ENCODE results near the gene CHST11.

The CHST11 gene

GRCh38 chr12:104482113-104482512 is 25.4 kb downstream of the CHST11 start:
- DNase-seq (ENCODE audit: insufficient read length, low spot score): no peak
- TF ChIP-seq POLR2A (IDR thresholded peaks at IDR 0.05; ENCODE audit: low read depth, low read length) (no peak), POU2F2 (IDR thresholded peaks at IDR 0.05; ENCODE audit: low read depth, low read length) (no peak), SPI1 (IDR thresholded peaks at IDR 0.05; ENCODE audit: low read depth, low read length) (no peak), TAF1 (IDR thresholded peaks at IDR 0.05; ENCODE audit: low read depth, low read length) (no peak), PAX5 (IDR thresholded peaks at IDR 0.05; ENCODE audit: insufficient read depth, low read length, severe bottlenecking) (no peak), POLR2AphosphoS5 (IDR thresholded peaks at IDR 0.05; ENCODE audit: low read depth, low read length) (no peak)
- no peak for FAIRE-seq

- no peak for DNase-seq (ENCODE audit: insufficient read length, low spot score)
- no peak for FAIRE-seq
Observed at GRCh38 chr12:104482748-104483147, 26.0 kb downstream of the CHST11 start.

GRCh38 chr12:104484079-104484478 is 27.3 kb downstream of the CHST11 start:
- FAIRE-seq (no peak), DNase-seq (ENCODE audit: insufficient read length, low spot score) (no peak)
- no peak for TF ChIP-seq PAX5 (IDR thresholded peaks at IDR 0.05; ENCODE audit: insufficient read depth, low read length, severe bottlenecking)
- no peak for TF ChIP-seq TAF1 (IDR thresholded peaks at IDR 0.05; ENCODE audit: low read depth, low read length)
- TF ChIP-seq POLR2AphosphoS5 (IDR thresholded peaks at IDR 0.05; ENCODE audit: low read depth, low read length): no peak
- no peak for TF ChIP-seq SPI1 (IDR thresholded peaks at IDR 0.05; ENCODE audit: low read depth, low read length)
- no peak for TF ChIP-seq POU2F2 (IDR thresholded peaks at IDR 0.05; ENCODE audit: low read depth, low read length)
- no peak for TF ChIP-seq POLR2A (IDR thresholded peaks at IDR 0.05; ENCODE audit: low read depth, low read length)

More at GRCh38 chr12:104482748-104483147, 26.0 kb downstream of the CHST11 start:
- TF ChIP-seq TAF1 (IDR thresholded peaks at IDR 0.05; ENCODE audit: low read depth, low read length) (no peak), SPI1 (IDR thresholded peaks at IDR 0.05; ENCODE audit: low read depth, low read length) (no peak), PAX5 (IDR thresholded peaks at IDR 0.05; ENCODE audit: insufficient read depth, low read length, severe bottlenecking) (no peak), POLR2A (IDR thresholded peaks at IDR 0.05; ENCODE audit: low read depth, low read length) (no peak), POLR2AphosphoS5 (IDR thresholded peaks at IDR 0.05; ENCODE audit: low read depth, low read length) (no peak), POU2F2 (IDR thresholded peaks at IDR 0.05; ENCODE audit: low read depth, low read length) (no peak)

- TF ChIP-seq PAX5 (IDR thresholded peaks at IDR 0.05; ENCODE audit: insufficient read depth, low read length, severe bottlenecking): no peak
- DNase-seq (ENCODE audit: insufficient read length, low spot score) (no peak), FAIRE-seq (peak; percentile 75)
Observed at GRCh38 chr12:104485651-104486362, 29.1 kb downstream of the CHST11 start.

GRCh38 chr12:104486363-104486750 is 29.6 kb downstream of the CHST11 start:
- no peak for DNase-seq (ENCODE audit: insufficient read length, low spot score)
- FAIRE-seq: no peak
- TF ChIP-seq POLR2A (IDR thresholded peaks at IDR 0.05; ENCODE audit: low read depth, low read length) (no peak), SPI1 (IDR thresholded peaks at IDR 0.05; ENCODE audit: low read depth, low read length) (no peak), TAF1 (IDR thresholded peaks at IDR 0.05; ENCODE audit: low read depth, low read length) (no peak), POLR2AphosphoS5 (IDR thresholded peaks at IDR 0.05; ENCODE audit: low read depth, low read length) (no peak), POU2F2 (IDR thresholded peaks at IDR 0.05; ENCODE audit: low read depth, low read length) (no peak), PAX5 (IDR thresholded peaks at IDR 0.05; ENCODE audit: insufficient read depth, low read length, severe bottlenecking) (no peak)

GRCh38 chr12:104486943-104487819 is 30.4 kb downstream of the CHST11 start:
- DNase-seq (ENCODE audit: insufficient read length, low spot score) (no peak), FAIRE-seq (no peak)
- TF ChIP-seq PAX5 (IDR thresholded peaks at IDR 0.05; ENCODE audit: insufficient read depth, low read length, severe bottlenecking) (no peak), POU2F2 (IDR thresholded peaks at IDR 0.05; ENCODE audit: low read depth, low read length) (no peak)

- peak; percentile 88 for FAIRE-seq
- TF ChIP-seq POLR2A (IDR thresholded peaks at IDR 0.05; ENCODE audit: low read depth, low read length) (no peak), PAX5 (IDR thresholded peaks at IDR 0.05; ENCODE audit: insufficient read depth, low read length, severe bottlenecking) (no peak), POLR2AphosphoS5 (IDR thresholded peaks at IDR 0.05; ENCODE audit: low read depth, low read length) (no peak), SPI1 (IDR thresholded peaks at IDR 0.05; ENCODE audit: low read depth, low read length) (no peak), POU2F2 (IDR thresholded peaks at IDR 0.05; ENCODE audit: low read depth, low read length) (no peak), TAF1 (IDR thresholded peaks at IDR 0.05; ENCODE audit: low read depth, low read length) (no peak)
- DNase-seq (ENCODE audit: insufficient read length, low spot score): no peak
Observed at GRCh38 chr12:104488374-104488773, 31.6 kb downstream of the CHST11 start.

- FAIRE-seq (peak; percentile 73), DNase-seq (ENCODE audit: insufficient read length, low spot score) (no peak)
- no peak for TF ChIP-seq POLR2A (IDR thresholded peaks at IDR 0.05; ENCODE audit: low read depth, low read length)
- no peak for TF ChIP-seq TAF1 (IDR thresholded peaks at IDR 0.05; ENCODE audit: low read depth, low read length)
Observed at GRCh38 chr12:104490186-104490585, 33.4 kb downstream of the CHST11 start.

- FAIRE-seq (no peak), DNase-seq (ENCODE audit: insufficient read length, low spot score) (no peak)
Observed at GRCh38 chr12:104490850-104491249, 34.1 kb downstream of the CHST11 start.

GRCh38 chr12:104493496-104493895 is 36.7 kb downstream of the CHST11 start:
- DNase-seq (ENCODE audit: insufficient read length, low spot score): no peak
- TF ChIP-seq TAF1 (IDR thresholded peaks at IDR 0.05; ENCODE audit: low read depth, low read length) (no peak), POLR2AphosphoS5 (IDR thresholded peaks at IDR 0.05; ENCODE audit: low read depth, low read length) (no peak), POLR2A (IDR thresholded peaks at IDR 0.05; ENCODE audit: low read depth, low read length) (no peak), SPI1 (IDR thresholded peaks at IDR 0.05; ENCODE audit: low read depth, low read length) (no peak), PAX5 (IDR thresholded peaks at IDR 0.05; ENCODE audit: insufficient read depth, low read length, severe bottlenecking) (no peak), POU2F2 (IDR thresholded peaks at IDR 0.05; ENCODE audit: low read depth, low read length) (no peak)
- FAIRE-seq: no peak

More at GRCh38 chr12:104490850-104491249, 34.1 kb downstream of the CHST11 start:
- TF ChIP-seq TAF1 (IDR thresholded peaks at IDR 0.05; ENCODE audit: low read depth, low read length): no peak
